NCI-H1417 treated with DMSO at 0.1 percent for 48 hours (cell line): ENCODE results near the gene RAX.

Source experiments
- DNase-seq: peaks from one replicate; lab custom pipeline; 2025; lab: John Stamatoyannopoulos, UW

Gene RAX

DNA sequence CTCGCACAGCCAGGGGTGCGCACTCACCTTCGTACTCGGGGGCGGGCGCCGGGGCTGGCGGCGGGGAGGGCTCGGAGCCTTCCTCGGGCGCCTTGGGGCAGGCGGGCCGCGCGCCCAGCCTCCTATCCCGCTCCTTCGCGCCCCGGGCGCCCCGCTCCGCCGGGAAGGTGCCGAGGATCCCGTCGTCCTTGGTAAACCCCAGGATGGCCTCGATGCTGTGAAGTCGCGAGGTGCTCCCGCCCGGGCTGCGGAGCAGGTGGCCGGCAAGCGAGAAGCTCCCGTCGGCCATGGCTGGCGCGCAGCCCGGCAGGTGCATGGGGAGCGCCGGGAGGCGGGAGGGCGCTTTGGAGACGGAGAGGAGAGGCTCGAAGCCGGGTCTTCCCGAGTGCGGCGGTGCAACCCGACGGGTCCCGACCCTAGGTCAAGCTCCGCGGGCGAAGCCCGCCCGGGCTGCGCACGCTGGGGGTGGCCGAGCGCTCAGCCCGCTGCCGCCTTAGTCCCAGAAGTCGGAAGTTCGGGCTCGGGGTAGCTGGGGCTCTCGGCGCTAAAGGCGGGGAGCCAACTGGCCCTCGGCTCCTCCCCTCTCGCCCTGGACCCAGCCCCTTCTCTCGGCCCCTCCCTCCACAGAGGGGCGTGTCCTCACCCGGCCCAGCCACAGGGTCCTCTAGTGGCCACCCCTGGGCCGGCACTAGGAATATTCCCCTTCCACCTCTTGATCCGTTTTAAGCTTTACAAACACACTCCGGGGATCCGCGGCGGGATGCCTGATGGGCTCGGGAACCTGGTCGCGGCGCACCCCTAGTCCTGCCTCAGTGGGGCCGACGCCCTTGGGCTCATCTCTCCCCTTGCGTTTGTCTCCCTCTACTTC, at the start of gene RAX:
Gene RAX, minus strand, starts transcription at position 564 of the 868 bp plus-strand sequence. Its CDS starts 248 bp downstream, at position 316.
- no peak for DNase-seq

- DNase-seq = no peak
Measured at GRCh38 chr18:59318460-59319050, 45.3 kb upstream of the RAX start, which contains the start of gene CPLX4. CPLX4 (minus strand) TSS chr18:59318649; CDS start chr18:59318462, 187 bp downstream.

DNA sequence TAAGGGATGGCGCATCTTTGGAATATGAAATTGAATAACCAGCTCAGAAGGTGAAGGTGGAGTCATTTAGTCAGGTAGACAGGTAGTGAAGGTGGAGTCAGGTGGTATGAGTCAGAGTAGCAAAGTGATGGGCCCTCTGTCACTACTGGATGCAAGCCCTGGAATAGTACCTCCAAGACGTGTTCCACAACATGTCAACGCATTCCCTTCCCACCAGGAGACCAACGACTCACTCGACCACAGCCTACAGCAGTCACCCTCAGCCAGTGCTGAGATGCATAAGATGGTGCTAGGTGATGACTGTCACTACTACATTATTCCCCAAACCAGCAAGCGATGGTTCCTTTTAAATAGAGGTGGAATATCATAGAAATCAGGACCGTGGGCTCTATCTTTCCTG, 38.4 kb upstream of the RAX start:
- DNase-seq = no peak

- no peak for DNase-seq
Measured at GRCh38 chr18:59308938-59309260, 35.6 kb upstream of the RAX start.

DNA sequence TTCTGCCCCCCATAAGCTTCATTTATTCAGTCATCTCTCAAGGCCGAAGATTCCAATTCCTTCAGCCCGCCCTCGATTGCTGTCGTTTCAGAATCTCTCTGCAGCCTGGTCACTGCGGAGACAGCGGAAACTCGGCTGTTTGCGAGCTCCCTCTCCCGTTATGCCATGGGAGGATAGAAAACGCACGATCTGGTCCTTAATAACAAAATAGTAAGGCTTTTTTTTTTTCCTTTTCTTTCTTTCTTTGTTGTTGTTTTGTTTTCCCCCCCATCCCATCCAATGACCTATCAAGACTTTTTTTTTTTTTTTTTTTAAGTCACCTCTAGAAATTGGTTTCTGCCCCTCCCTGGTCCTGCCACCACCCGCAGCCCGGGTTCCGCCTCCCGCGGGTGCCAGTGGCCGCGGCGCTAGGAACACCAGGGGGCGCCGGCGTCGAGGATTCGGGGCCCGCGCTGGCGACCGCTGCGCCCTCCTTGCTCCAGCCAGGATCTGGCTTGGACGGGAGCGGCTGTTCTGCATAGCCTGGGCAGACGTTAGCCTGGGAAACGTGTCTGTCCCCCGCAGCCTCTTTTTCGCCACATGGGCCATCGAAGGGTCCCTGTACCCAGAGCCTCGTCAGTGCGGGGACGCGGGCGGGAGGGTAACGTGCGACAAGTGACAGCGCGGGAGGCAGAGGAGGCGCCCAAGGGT, 35.1 kb upstream of the RAX start:
- DNase-seq = peak; percentile 77

DNA sequence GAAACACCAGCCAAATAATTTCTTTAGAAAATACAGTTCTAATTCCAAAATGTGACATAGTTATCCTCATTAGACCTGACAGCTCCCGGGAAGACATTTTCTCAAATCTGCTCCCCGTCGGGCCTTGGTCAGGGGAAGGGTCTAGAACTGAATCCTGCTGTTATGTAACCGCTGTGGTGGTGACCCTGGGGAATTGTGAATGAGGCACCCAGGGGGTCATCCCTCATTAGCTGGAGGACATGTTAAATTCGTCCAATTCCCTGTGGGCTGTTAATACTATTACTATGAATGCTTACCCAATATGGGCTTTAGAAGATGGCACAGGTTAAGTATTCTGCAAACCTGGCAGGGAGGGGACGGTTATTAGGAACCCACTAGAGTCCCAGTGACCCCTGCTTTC, 33.4 kb upstream of the RAX start:
- DNase-seq = no peak

GRCh38 chr18:59305295-59305694, 32.0 kb upstream of the RAX start:
- no peak for DNase-seq

- DNase-seq = no peak
Measured at GRCh38 chr18:59303656-59304195, 30.5 kb upstream of the RAX start.

- no peak for DNase-seq
Measured at GRCh38 chr18:59303006-59303405, 29.8 kb upstream of the RAX start.

DNA sequence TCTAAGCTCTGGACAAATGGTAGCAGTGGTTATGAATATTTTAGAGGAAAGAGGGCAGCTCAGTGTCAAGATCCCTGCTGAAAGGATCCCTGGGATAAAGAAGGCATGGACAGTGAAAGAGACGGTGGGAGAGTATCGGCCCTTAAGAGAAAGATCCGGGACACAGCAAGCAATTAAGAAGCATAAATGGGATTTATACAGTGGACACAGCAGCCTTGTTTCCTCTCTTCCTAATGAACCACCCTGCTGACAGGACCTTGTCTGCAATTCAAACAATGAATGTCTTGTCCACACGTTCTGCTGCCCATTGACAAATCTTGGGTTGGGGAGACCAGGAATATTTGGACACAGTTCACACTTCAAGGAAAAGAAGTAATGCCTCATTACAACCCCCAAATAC, 28.7 kb upstream of the RAX start:
- no peak for DNase-seq

GRCh38 chr18:59300676-59301285, 27.5 kb upstream of the RAX start:
- no peak for DNase-seq

DNA sequence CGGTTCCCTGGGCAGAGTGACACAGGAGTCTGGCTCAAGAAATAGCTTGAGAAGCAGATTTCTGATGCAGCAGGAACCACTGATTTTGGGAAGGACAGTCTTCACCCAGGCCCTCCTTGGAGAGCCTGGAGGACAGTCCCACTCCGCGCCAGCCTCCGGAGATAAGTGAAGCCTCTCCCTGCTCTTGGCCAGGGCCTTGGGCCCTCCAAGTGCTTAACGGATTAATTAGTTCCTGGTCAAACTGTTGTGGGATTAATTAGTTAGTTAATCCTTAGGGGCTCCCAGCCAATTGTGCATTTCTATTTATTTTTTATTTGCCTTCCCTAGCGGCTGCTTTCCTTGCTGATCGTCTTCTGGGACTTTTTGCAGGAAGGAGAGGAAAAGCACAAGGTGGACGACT, 25.6 kb upstream of the RAX start:
- DNase-seq = no peak

DNA sequence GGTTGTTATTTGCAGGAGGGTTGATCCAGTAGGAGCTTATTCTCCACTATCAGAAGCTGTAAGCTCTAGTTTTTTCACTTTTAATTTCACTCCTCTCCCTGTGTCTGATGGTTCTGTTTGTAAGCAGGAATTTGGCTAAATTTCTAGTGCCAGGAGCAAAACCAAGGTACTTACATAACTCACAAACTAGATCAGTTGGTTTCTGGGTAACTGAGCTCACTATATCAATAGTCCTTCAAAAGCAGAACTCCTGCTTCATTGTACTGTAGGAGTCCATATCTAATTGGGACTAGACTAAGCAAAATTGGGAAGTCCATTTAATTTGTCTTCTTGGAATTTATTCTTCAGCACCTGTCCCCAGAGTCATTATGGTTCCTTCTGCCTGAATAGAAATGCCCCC, 20.1 kb upstream of the RAX start:
- DNase-seq = no peak

GRCh38 chr18:59286341-59286740, 13.1 kb upstream of the RAX start:
- no peak for DNase-seq

GRCh38 chr18:59282341-59282740, 9.1 kb upstream of the RAX start:
- DNase-seq = no peak

- no peak for DNase-seq
Measured at GRCh38 chr18:59279722-59280121, 6.5 kb upstream of the RAX start.

DNA sequence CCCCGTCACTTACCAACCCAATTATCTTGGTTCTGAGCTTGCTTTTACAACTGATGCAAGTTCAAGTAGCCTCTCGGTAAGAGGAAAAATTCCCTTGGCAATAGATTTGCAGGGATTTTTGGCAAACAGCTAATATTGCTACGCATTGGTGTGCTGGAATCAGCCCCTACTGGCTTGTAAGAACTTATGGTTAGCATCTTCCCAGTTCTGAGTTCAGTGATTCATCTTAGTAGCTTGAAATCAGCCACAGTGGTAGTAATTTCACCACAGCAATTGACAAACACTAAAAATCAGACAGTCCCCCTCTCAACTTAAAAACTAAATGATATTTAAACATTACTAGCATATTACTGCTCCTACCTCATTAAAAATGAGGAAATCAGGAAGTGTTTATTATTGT, 5.9 kb upstream of the RAX start:
- DNase-seq = no peak

DNA sequence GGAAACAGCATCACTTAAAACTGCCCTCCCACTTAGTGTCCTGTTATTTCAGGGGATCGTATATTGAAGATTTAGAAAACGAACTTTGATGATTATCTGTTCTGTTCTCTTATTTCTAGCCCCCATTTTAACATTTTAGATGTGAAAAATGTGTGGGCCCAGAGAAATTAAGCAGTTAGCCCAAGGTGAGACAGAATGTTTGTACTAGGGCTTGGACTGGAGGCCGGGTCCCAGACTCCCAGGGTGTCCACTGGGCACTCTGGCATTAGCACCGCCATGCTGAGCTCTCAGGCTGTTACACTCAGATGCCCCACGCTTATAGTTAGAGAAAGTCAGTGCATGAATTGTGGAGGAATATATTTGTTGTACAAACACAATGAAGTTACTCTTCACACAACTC, 5.5 kb upstream of the RAX start:
- no peak for DNase-seq

GRCh38 chr18:59276047-59276446, 2.8 kb upstream of the RAX start:
- DNase-seq = no peak

GRCh38 chr18:59275406-59275949, 2.2 kb upstream of the RAX start:
- no peak for DNase-seq

DNA sequence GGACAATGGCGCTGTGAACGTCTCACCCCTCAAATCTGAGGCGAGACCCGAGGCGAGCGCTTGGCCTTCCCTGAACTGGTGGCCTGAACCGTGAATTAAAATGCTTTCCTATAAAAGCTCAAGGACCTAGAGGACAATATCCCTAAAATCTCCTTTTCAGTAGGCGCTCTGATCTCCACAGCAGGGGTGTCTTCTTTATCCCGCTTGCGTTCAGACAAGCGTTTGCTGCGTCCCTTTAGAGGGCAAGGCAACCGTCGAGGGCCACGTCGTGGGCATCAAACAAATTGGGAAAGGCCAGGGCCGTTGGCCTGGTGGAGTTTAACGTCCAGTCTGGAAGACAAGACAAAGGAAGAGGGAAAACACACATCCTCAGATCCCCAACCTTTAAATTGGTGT, 1.3 kb upstream of the RAX start:
- no peak for DNase-seq
